ENCODE results near the gene SLC9A9.

DNA sequence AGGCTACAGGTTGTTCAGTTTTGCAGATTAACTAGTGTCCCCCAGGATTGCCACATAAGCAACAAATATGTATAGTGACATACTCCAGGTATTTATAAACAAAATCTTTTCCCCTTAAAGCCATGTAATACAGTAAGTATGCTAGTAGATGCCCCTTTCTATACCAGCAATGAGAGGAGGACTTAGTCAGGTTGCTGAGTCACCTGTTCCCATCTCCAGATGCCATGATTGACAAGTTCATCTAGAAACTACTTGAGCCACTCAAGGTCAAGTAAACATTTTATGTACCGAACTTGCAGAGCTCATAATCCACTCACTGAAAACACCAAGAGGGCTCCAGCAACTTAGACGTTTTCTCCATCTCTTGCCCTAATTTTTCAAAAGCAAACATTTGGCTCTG, 18.2 kb downstream of the SLC9A9 start:
- TF ChIP-seq EZH2 (IDR thresholded peaks at IDR 0.05; ENCODE audit: low read length): no peak
- TF ChIP-seq, protein P1, sequence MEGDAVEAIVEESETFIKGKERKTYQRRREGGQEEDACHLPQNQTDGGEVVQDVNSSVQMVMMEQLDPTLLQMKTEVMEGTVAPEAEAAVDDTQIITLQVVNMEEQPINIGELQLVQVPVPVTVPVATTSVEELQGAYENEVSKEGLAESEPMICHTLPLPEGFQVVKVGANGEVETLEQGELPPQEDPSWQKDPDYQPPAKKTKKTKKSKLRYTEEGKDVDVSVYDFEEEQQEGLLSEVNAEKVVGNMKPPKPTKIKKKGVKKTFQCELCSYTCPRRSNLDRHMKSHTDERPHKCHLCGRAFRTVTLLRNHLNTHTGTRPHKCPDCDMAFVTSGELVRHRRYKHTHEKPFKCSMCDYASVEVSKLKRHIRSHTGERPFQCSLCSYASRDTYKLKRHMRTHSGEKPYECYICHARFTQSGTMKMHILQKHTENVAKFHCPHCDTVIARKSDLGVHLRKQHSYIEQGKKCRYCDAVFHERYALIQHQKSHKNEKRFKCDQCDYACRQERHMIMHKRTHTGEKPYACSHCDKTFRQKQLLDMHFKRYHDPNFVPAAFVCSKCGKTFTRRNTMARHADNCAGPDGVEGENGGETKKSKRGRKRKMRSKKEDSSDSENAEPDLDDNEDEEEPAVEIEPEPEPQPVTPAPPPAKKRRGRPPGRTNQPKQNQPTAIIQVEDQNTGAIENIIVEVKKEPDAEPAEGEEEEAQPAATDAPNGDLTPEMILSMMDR (optimal IDR thresholded peaks at IDR 0.05 in 1 of 3, IDR thresholded peaks at IDR 0.05 in 1 of 3, conservative IDR thresholded peaks at IDR 0.05 in 1 of 3; ENCODE audit: extremely low read depth in 1 of 3, insufficient read depth in 2 of 3, low read length in 3 of 3): no peak

All from keratinocyte (primary cell).